GM21447 (cell line): Measurements from ENCODE around the gene CKMT2.

Experiments
- ATAC-seq: cut with Tn5 transposase; IDR thresholded peaks from one replicate; pipeline ENCODE4 v1.9.1; 2021; ENCODE audit not compliant: unreplicated experiment

The CKMT2 gene

DNA sequence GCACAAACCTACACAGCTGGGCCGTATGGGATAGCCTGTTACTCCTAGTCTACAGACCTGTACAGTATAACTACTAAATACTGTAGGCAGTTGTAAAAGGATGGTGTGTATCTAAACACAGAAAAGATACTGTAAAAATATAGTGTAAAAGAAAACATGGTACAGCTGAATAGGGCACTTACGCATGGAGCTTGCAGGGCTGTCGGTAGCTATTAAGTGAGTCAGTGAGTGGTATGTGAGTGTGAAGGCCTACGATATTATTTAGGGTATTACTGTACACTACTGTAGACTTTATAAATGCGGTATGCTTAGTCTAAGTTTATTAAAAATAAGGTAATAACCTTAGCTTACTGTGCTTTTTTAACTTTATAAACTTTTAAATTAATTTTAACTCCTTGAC lies 69.5 kb downstream of the CKMT2 start:
- no peak for ATAC-seq

DNA sequence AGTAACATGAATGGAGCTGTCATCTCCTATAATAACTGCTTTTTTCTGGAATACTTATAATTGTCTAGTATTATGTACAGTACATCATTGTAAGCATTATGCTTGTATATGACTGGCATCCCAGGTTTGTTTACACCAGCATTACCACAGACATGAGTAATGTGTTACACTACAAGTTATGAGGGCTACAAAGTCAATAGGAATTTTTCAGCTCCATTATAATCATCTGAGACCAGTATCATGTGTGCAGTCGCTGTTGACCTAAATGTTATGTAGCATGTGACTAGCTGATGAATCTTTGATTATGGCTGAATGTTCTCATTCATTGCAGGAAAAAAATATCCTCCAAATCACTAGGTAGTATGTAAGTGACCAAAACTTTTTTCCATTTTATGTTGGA lies 70.4 kb downstream of the CKMT2 start:
- no peak for ATAC-seq

DNA sequence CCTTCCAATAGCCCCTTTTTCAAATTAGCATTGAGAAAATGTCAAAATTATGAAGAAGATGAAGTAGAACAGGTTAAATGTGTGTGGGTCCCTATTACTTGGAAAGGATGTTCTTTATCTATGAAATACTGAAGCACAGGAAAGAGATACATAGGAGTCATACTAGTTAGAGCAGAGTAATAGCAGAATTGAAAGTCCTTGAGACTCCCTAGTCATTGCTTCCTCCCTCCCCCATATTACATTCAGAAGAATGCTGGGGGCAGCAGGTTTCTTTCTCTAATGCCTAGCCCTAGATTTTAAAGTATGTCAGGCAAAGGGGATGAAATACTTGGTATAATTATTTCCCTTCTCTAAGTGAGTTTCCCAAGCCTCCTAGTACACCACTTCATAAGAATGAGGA lies 72.7 kb downstream of the CKMT2 start:
- ATAC-seq: no peak

DNA sequence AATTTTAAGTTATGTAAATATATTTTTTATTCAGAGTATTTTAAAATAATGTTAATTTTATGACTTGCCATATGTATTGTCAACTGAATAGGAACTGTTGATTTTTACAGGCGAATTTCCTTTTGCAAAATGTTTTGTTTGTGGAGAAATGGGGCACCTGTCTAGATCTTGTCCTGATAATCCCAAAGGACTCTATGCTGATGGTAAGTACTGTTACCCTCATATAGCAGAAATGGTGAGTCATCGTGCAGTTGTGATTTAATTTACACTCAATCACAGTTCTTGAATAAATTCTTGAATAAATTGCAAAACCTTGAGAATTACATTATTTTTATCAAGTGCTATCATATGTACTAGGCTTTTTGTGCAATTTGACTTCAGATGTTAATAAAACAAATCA lies 75.7 kb downstream of the CKMT2 start:
- ATAC-seq: no peak

DNA sequence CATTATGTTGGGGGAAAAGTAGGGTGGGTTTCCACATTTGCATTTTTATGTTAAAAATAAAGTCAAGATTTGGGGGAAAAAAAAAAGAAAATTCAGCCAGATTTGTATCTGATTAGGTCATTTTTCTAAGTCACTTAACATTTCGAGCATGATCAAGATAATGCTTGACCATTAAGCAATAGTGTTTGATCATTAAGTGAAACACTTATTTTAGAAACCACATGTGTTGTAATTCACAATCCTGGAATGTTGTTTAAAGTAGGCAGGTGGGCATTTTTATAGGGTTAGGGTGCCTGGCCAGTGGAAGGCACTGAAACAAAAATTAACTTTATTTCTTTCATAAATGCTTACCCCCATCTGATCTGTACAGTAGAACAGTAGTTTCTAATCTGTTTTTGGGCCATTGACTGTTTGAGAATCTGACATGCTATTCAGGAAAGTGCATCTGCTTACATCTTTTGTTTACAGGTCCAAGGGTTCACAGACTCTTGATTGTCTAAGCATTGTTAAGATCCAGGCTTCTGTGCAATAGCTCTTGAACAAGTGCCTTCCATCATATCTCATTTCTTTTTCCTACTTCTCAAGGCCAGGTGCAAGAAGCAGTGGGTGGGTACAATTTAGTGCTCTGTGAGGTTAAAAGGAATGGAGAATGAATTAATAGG lies 77.4 kb downstream of the CKMT2 start:
- ATAC-seq: no peak

DNA sequence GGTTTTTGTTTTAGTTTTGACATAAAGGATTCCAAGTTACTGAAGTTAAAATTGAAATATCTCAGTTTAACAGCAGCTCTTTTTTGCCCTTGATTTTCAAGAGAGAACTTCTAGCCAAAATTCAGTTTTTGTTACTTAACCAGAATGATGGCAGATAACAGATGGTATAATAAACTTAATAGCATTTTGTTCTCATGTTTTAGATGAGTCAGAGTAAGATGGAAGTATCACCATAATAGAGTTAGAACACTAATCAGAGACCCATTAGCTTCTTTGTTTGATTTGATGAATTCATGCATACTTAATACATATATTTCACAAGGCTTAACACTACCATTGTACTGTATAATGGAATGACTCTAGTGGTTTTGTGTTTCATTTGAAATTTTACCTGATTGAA lies 80.2 kb downstream of the CKMT2 start:
- ATAC-seq: no peak

DNA sequence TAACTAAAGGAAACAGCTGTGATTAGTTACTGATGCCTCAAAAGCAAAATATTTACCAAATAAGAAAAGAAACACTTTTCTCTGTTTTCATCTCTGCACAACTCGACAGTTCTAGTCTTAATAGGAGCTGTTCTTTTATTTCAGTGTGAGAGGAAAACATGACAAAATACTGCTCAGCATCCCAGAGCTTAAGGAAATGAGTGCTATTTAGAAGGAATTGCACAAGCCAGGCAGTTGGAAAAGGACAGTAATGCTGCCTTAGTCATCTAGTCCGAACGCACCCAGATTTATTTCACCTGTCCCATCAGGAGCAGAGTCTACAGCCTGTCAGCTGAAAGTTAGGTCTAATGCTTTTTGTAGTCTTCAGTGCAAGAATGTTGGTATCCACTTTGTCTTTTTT lies 80.6 kb downstream of the CKMT2 start:
- ATAC-seq: no peak

DNA sequence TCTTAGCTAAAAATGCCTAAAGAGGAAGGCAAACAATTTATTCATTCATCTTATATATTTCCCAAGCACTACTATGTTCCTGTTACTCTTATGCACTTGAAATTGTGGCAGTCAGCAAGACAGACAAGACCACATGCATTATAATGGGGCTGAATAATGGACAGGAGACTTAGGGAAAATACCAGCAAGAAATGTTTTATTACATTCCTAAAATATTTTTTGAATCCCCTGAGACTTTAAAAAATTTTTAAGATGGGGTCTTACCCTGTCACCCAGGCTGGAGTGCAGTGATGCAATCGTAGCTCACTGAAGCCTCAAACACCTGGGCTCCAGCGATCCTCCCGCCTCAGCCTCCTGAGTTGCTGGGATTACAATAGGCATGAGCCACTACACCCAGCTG lies 81.5 kb downstream of the CKMT2 start:
- no peak for ATAC-seq

DNA sequence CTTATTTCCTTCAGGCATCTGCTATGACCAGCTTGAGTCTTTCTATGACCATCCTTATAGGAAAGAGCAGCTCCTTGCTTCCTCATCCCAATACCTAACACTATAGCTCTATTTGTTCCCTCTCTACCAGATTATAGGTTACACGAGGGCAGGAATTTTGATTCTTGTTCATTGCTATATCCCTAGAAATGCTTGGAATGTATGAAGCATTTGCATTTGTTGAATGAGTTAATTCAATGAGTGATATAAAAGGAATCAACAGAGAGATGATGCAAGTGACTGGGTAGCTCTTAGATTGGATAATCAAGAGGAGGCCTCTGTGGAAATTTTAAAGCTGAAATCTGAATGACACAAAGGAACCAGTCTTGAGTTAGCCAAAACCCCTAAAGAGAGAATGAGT lies 82.2 kb downstream of the CKMT2 start:
- ATAC-seq: no peak

DNA sequence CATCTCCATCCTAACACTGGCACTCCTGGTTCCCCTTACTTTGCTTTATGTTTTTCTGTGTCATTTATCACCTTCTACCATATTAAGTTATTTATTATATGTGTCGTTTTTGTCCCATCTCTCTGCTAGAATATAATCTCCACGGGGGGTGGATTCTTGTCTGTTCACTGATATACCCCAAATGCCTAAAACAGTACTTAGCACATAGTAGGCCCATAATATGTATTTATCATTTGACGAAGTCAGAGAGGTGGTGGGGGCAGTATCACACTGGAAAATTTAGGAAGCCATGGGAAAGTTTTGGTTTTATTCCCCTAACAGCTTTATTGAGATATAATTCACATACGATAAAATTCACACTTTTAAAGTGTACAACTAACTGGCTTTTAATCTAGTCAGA lies 82.7 kb downstream of the CKMT2 start:
- no peak for ATAC-seq
